PC-3 (cell line): ENCODE data around the gene NTF3. TPM values are rescaled to one million over a fixed set of nuclear protein-coding genes. Genes with fewer than 3 reads are reported as not detected.

ENCODE experiments used
- ATAC-seq: fragments of 200-7000 bp; cut with Tn5 transposase; 2 replicates; pipeline ENCODE4 v1.9.1; 2020; ENCODE audit warnings: mild to moderate bottlenecking, moderate library complexity
- BruUV-seq: library from RNA; stranded (reverse); fragments of 400-500 nt; replicated peaks from 2 replicates; lab custom pipeline; 2021; lab: Mats Ljungman, UMichigan
- CTCF ChIA-PET: fragments of 300-600 bp; sonication (Branson Sonifier 250); formaldehyde crosslinking; loops from one replicate; lab custom pipeline; 2022; ENCODE audit warnings: antibody characterized with exemption; lab: Charles Lee
- POLR2A ChIA-PET: fragments of 300-600 bp; sonication (Branson Sonifier 250); formaldehyde crosslinking; loops from one replicate; lab custom pipeline; 2022; ENCODE audit warnings: antibody characterized with exemption; ENCODE audit not compliant: unreplicated experiment; lab: Charles Lee
- DNase-seq: peaks from one replicate; pipeline ENCODE4 v3.0.0-alpha.2; 2015
- H2AFZ ChIP-seq: fragments of 300-600 bp; sonication (generic); 2 replicates; pipeline ENCODE4 v1.6.0; 2016; ENCODE audit warnings: antibody characterized with exemption, low read length
- H3F3A ChIP-seq: fragments of 300-600 bp; sonication (generic); one replicate; pipeline ENCODE4 v1.6.0; 2017; ENCODE audit warnings: antibody characterized with exemption, low read length, control low read depth, mild to moderate bottlenecking; ENCODE audit not compliant: unreplicated experiment
- H3K27ac ChIP-seq: fragments of 300-600 bp; sonication (generic); 2 replicates; pipeline ENCODE4 v1.5.1; 2016; ENCODE audit warnings: mild to moderate bottlenecking, low read length
- H3K27me3 ChIP-seq: fragments of 300-600 bp; sonication (generic); 2 replicates; pipeline ENCODE4 v1.6.1; 2016; ENCODE audit warnings: low read length, mixed read lengths
- H3K36me3 ChIP-seq: fragments of 300-600 bp; sonication (generic); 2 replicates; pipeline ENCODE4 v1.6.1; 2016; ENCODE audit warnings: low read depth, mixed run types, low read length, mixed read lengths
- H3K4me1 ChIP-seq: fragments of 300-600 bp; sonication (generic); 2 replicates; pipeline ENCODE4 v1.5.1; 2016; ENCODE audit warnings: low read length; ENCODE audit not compliant: insufficient read depth
- H3K4me2 ChIP-seq: fragments of 300-600 bp; sonication (generic); 2 replicates; pipeline ENCODE4 v1.6.0; 2016; ENCODE audit warnings: low read length
- H3K4me3 ChIP-seq: fragments of 300-600 bp; sonication (generic); 2 replicates; pipeline ENCODE4 v1.5.1; 2016; ENCODE audit warnings: mild to moderate bottlenecking, low read length, mixed read lengths
- H3K79me2 ChIP-seq: fragments of 300-600 bp; sonication (generic); 2 replicates; pipeline ENCODE4 v1.6.1; 2017; ENCODE audit warnings: low read length, mixed read lengths
- H3K9ac ChIP-seq: fragments of 300-600 bp; sonication (generic); 2 replicates; pipeline ENCODE4 v1.6.0; 2016; ENCODE audit warnings: mild to moderate bottlenecking, low read length
- H3K9me2 ChIP-seq: fragments of 300-600 bp; sonication (generic); replicated peaks from 2 replicates; pipeline ENCODE4 v1.6.1; 2016; ENCODE audit warnings: mixed run types, low read length, mixed read lengths
- H3K9me3 ChIP-seq: fragments of 300-600 bp; sonication (generic); 2 replicates; pipeline ENCODE4 v1.6.1; 2016; ENCODE audit warnings: low read length, mixed read lengths
- H4K20me1 ChIP-seq: fragments of 300-600 bp; sonication (generic); 2 replicates; pipeline ENCODE4 v1.6.1; 2016; ENCODE audit warnings: low read length, mixed read lengths
- CTCF ChIP-seq: fragments of 300-600 bp; sonication (generic); conservative IDR thresholded peaks from 2 replicates; pipeline ENCODE4 v1.5.1; 2017; ENCODE audit warnings: antibody characterized with exemption, low read depth, mild to moderate bottlenecking, low read length
- EZH2 ChIP-seq: fragments of 300-600 bp; sonication (generic); IDR thresholded peaks from one replicate; pipeline ENCODE4 v1.6.1; 2017; ENCODE audit warnings: antibody characterized with exemption, mild to moderate bottlenecking, low read length; ENCODE audit not compliant: unreplicated experiment
- EZH2phosphoT487 ChIP-seq: fragments of 300-600 bp; sonication (generic); IDR thresholded peaks from 2 replicates; pipeline ENCODE4 v1.6.1; 2018; ENCODE audit warnings: mild to moderate bottlenecking, antibody characterized with exemption, low read length, borderline replicate concordance
- intact Hi-C: fragments of 100-400 bp; cut with micrococcal nuclease; formaldehyde crosslinking; loops from 2 replicates; pipeline ENCODE4 v1.9.0; 2023
- total RNA-seq: library from RNA; depleted of rRNA; stranded (reverse); fragments of >200 nt; gene quantifications from 2 replicates; pipeline ENCODE4 v1.2.3, GENCODE V29; 2014

The NTF3 gene
- total RNA-seq, 1 experiment from 2014 or later: not detected

- intact Hi-C loops: no loop called here
- Histone ChIP-seq H3K27me3 (no peaks in the 10 kb centered on the region), H3K36me3 (no peaks in the 10 kb centered on the region), H3K9ac (no peak overlapping the region), H3K4me2 (no peak overlapping the region), H3K4me1 (no peaks in the 10 kb centered on the region), H3K9me3 (no peaks in the 10 kb centered on the region), H3K79me2 (no peaks in the 10 kb centered on the region), H4K20me1 (no peaks in the 10 kb centered on the region), H3K27ac (no peak overlapping the region), H3K4me3 (no peak overlapping the region), H3K9me2 (no peaks in the 10 kb centered on the region), H2AFZ (no peak overlapping the region), H3F3A (no peaks in the 10 kb centered on the region)
- BruUV-seq: no TSS peak
- ChIA-PET CTCF (no interaction called here), POLR2A (no interaction called here)
- no peak for TF ChIP-seq CTCF
- TF ChIP-seq EZH2phosphoT487: no peak
- TF ChIP-seq EZH2: no peak
- ATAC-seq (no peak), DNase-seq (no peak)
Observed at GRCh38 chr12:5503774-5504173, 71.9 kb downstream of the NTF3 start.

GRCh38 chr12:5505116-5505515 is 73.2 kb downstream of the NTF3 start:
- no peaks in the 10 kb centered on the region for H3K9me3 ChIP-seq
- ATAC-seq: no peak
- no peak overlapping the region for H3K4me3 ChIP-seq
- H3K27me3 ChIP-seq: no peaks in the 10 kb centered on the region
- H3F3A ChIP-seq: no peaks in the 10 kb centered on the region
- intact Hi-C loops: no loop called here
- no peak overlapping the region for H2AFZ ChIP-seq
- ChIA-PET CTCF (no interaction called here), POLR2A (no interaction called here)
- no peak for TF ChIP-seq EZH2phosphoT487
- no peak for TF ChIP-seq EZH2
- TF ChIP-seq CTCF: no peak
- H3K4me1 ChIP-seq: no peaks in the 10 kb centered on the region
- H3K4me2 ChIP-seq: no peak overlapping the region
- no peaks in the 10 kb centered on the region for H4K20me1 ChIP-seq
- H3K36me3 ChIP-seq: no peaks in the 10 kb centered on the region
- H3K9ac ChIP-seq: no peak overlapping the region
- H3K9me2 ChIP-seq: no peaks in the 10 kb centered on the region
- no peak for DNase-seq
- H3K27ac ChIP-seq: no peak overlapping the region
- no TSS peak for BruUV-seq
- H3K79me2 ChIP-seq: no peaks in the 10 kb centered on the region

GRCh38 chr12:5505751-5506150 is 73.8 kb downstream of the NTF3 start:
- CTCF ChIA-PET: no interaction called here

More at GRCh38 chr12:5505751-5506150, 73.8 kb downstream of the NTF3 start:
- H3K4me2 ChIP-seq: no peak overlapping the region
- no peaks in the 10 kb centered on the region for H3K36me3 ChIP-seq
- BruUV-seq: no TSS peak
- no peaks in the 10 kb centered on the region for H3K27me3 ChIP-seq
- intact Hi-C loops: no loop called here
- DNase-seq: no peak
- no peaks in the 10 kb centered on the region for H3K4me1 ChIP-seq
- H3K9me2 ChIP-seq: no peaks in the 10 kb centered on the region
- no peak overlapping the region for H3K4me3 ChIP-seq
- H2AFZ ChIP-seq: no peak overlapping the region
- no peak overlapping the region for H3K9ac ChIP-seq
- no peak for ATAC-seq
- no peaks in the 10 kb centered on the region for H4K20me1 ChIP-seq
- no peaks in the 10 kb centered on the region for H3K79me2 ChIP-seq
- no peak overlapping the region for H3K27ac ChIP-seq
- POLR2A ChIA-PET: no interaction called here
- TF ChIP-seq CTCF (no peak), EZH2 (no peak), EZH2phosphoT487 (no peak)
- H3K9me3 ChIP-seq: no peaks in the 10 kb centered on the region
- H3F3A ChIP-seq: no peaks in the 10 kb centered on the region
